GM12878 (cell line): ENCODE results near the gene RAP1GDS1. TPM values are rescaled to one million over a fixed set of nuclear protein-coding genes. Genes with fewer than 3 reads are reported as not detected.

Experiments
- ATAC-seq: fragments of 200-7000 bp; cut with Tn5 transposase; 3 replicates; pipeline ENCODE4 v1.9.1; 2020; ENCODE audit warnings: mild to moderate bottlenecking, moderate library complexity
- BruUV-seq: library from RNA; stranded (reverse); fragments of 400-500 nt; replicated peaks from 2 replicates; lab custom pipeline; 2021; lab: Mats Ljungman, UMichigan
- CTCF ChIA-PET: fragments of 300-600 bp; sonication (Branson Sonifier 250); formaldehyde crosslinking; extraction: SDS; loops from one replicate; lab custom pipeline; 2021; ENCODE audit warnings: inconsistent platforms; lab: Yijun Ruan, JAX
- POLR2A ChIA-PET: fragments of 350-600 bp; formaldehyde crosslinking; extraction: SDS; loops from one replicate; lab custom pipeline; 2021; ENCODE audit warnings: inconsistent platforms; lab: Charles Lee
- RAD21 ChIA-PET: fragments of 300-600 bp; sonication (Branson Sonifier 250); formaldehyde crosslinking; loops from one replicate; lab custom pipeline; 2023; ENCODE audit warnings: antibody characterized with exemption; ENCODE audit not compliant: unreplicated experiment; lab: Charles Lee
- SMC1A ChIA-PET: fragments of 300-600 bp; sonication (Branson Sonifier 250); formaldehyde crosslinking; loops from one replicate; lab custom pipeline; 2023; ENCODE audit not compliant: unreplicated experiment, uncharacterized antibody; lab: Charles Lee
- DNase-seq: peaks from one replicate; pipeline ENCODE4 v3.0.0-alpha.2; 2011; ENCODE audit warnings: low read depth, low spot score
- FAIRE-seq: peaks from 3 replicates; lab custom pipeline; 2011; peaks lifted over from hg19 to GRCh38; lab: Jason Lieb, UNC
- H2AFZ ChIP-seq: 2 replicates; pipeline ENCODE4 v1.6.0; 2011; ENCODE audit warnings: low read depth, low read length, control low read depth; ENCODE audit not compliant: control insufficient read depth
- H3K27ac ChIP-seq: 2 replicates; pipeline ENCODE4 v1.5.1; 2011; ENCODE audit warnings: control low read depth; ENCODE audit not compliant: control insufficient read depth, insufficient read depth
- H3K27me3 ChIP-seq, 2 experiments: replicated peaks in 1 of 2; 2 replicates each; pipeline versions ENCODE4 v1.6.0 to v1.6.1; 2011; ENCODE audit warnings: low read length in 1 of 2; ENCODE audit not compliant: control insufficient read depth in 2 of 2, insufficient read depth in 2 of 2
- H3K36me3 ChIP-seq, 2 experiments: 2 replicates each; pipeline ENCODE4 v1.5.1; 2011; ENCODE audit warnings: low read length in 1 of 2; ENCODE audit not compliant: control insufficient read depth in 2 of 2, insufficient read depth in 2 of 2
- H3K4me1 ChIP-seq: 2 replicates; pipeline ENCODE4 v1.6.1; 2011; ENCODE audit warnings: mild to moderate bottlenecking, low read length, moderate library complexity, mixed read lengths; ENCODE audit not compliant: control insufficient read depth, insufficient read depth
- H3K4me2 ChIP-seq: 2 replicates; pipeline ENCODE4 v1.6.0; 2011; ENCODE audit warnings: control low read depth; ENCODE audit not compliant: control insufficient read depth, insufficient read depth
- H3K4me3 ChIP-seq: fragments of 200-600 bp; sonication (generic); 2 replicates; pipeline ENCODE4 v1.5.1; 2016
- H3K79me2 ChIP-seq: 2 replicates; pipeline ENCODE4 v1.6.0; 2011; ENCODE audit warnings: low read length; ENCODE audit not compliant: control insufficient read depth, insufficient read depth
- H3K9ac ChIP-seq: 2 replicates; pipeline ENCODE4 v1.8.0; 2011; ENCODE audit warnings: low read length, control low read depth, mixed read lengths; ENCODE audit not compliant: control insufficient read depth, insufficient read depth
- H3K9me3 ChIP-seq: replicated peaks from 3 replicates; pipeline ENCODE4 v1.5.1; 2011; ENCODE audit warnings: mild to moderate bottlenecking, low read length; ENCODE audit not compliant: control insufficient read depth, insufficient read depth
- H4K20me1 ChIP-seq: 2 replicates; pipeline ENCODE4 v1.6.0; 2011; ENCODE audit not compliant: control insufficient read depth, insufficient read depth
- CEBPB ChIP-seq, 2 experiments: fragments of 150-350 bp in 1 of 2; IDR thresholded peaks; 2 replicates each; pipeline ENCODE4 v1.6.1; 2012 to 2014; ENCODE audit warnings: low read depth in 2 of 2, low read length in 2 of 2, borderline replicate concordance in 1 of 2, inconsistent platforms in 1 of 2
- CHD2 ChIP-seq: IDR thresholded peaks from 2 replicates; pipeline ENCODE4 v1.6.1; 2011; ENCODE audit warnings: low read depth, low read length, improper control_type of control experiment, borderline replicate concordance
- DPF2 ChIP-seq: fragments of 450-650 bp; IDR thresholded peaks from 2 replicates; pipeline ENCODE4 v1.6.1; 2017; ENCODE audit warnings: mild to moderate bottlenecking
- EGR1 ChIP-seq, 2 experiments: IDR thresholded peaks; 1 replicate in 1 of 2; 2 replicates in 1 of 2; pipeline ENCODE4 v1.6.1; 2011 to 2012; ENCODE audit warnings: low read depth in 2 of 2, low read length in 2 of 2, borderline replicate concordance in 1 of 2, mild to moderate bottlenecking in 1 of 2, moderate library complexity in 1 of 2
- FOS ChIP-seq: IDR thresholded peaks from 3 replicates; pipeline ENCODE4 v1.6.1; 2011; ENCODE audit warnings: borderline replicate concordance; ENCODE audit not compliant: insufficient read length; ENCODE audit errors: extremely low read depth
- FOXM1 ChIP-seq: IDR thresholded peaks from 2 replicates; pipeline ENCODE4 v1.6.1; 2012; ENCODE audit warnings: low read depth, mild to moderate bottlenecking, inconsistent platforms, low read length, moderate library complexity
- HSF1 ChIP-seq: fragments of 150-350 bp; IDR thresholded peaks from 2 replicates; pipeline ENCODE4 v1.6.1; 2014; ENCODE audit warnings: mild to moderate bottlenecking, low read depth, low read length
- KAT2A ChIP-seq: conservative IDR thresholded peaks from 2 replicates; pipeline ENCODE4 v1.6.1; 2011; ENCODE audit warnings: low read depth, low read length; ENCODE audit not compliant: control insufficient read depth
- NFYA ChIP-seq: IDR thresholded peaks from 2 replicates; pipeline ENCODE4 v1.6.1; 2011; ENCODE audit warnings: low read depth, mild to moderate bottlenecking, low read length, improper control_type of control experiment, borderline replicate concordance
- NRF1 ChIP-seq: conservative IDR thresholded peaks from 2 replicates; pipeline ENCODE4 v1.6.1; 2011; ENCODE audit warnings: mild to moderate bottlenecking, low read depth, low read length, improper control_type of control experiment
- RBBP5 ChIP-seq: fragments of 200-600 bp; sonication (generic); conservative IDR thresholded peaks from 2 replicates; pipeline ENCODE4 v1.6.1; 2016
- SKIL ChIP-seq: fragments of 450-650 bp; IDR thresholded peaks from 2 replicates; pipeline ENCODE4 v1.6.1; 2017; ENCODE audit warnings: mild to moderate bottlenecking, low read depth, inconsistent platforms; ENCODE audit not compliant: poor library complexity, severe bottlenecking
- SRF ChIP-seq, 2 experiments: IDR thresholded peaks; 2 replicates each; pipeline ENCODE4 v1.6.1; 2011; ENCODE audit warnings: low read depth in 2 of 2, low read length in 2 of 2, mild to moderate bottlenecking in 1 of 2, moderate library complexity in 1 of 2
- TCF7 ChIP-seq: IDR thresholded peaks from 2 replicates; pipeline ENCODE4 v1.6.1; 2014; ENCODE audit warnings: antibody characterized with exemption, borderline replicate concordance
- ZNF592 ChIP-seq: fragments of 450-650 bp; IDR thresholded peaks from 2 replicates; pipeline ENCODE4 v1.6.1; 2017; ENCODE audit warnings: mild to moderate bottlenecking, moderate library complexity
- WGBS: methylation state at CpG from one replicate; pipeline ENCODE4 v1.1.6; 2016; ENCODE audit warnings: low lambda C conversion rate; ENCODE audit not compliant: insufficient replicate concordance, insufficient coverage; ENCODE audit errors: missing lambda C conversion rate; 5-methylcytosine and 5-hydroxymethylcytosine counted together
- in situ Hi-C: fragments of 300-500 bp; cut with MboI; formaldehyde crosslinking; loops from 9 replicates; pipeline ENCODE4 v1.14.3; 2018; ENCODE audit warnings: mixed read lengths
- intact Hi-C: fragments of 100-400 bp; cut with micrococcal nuclease; formaldehyde crosslinking; loops from one replicate; pipeline ENCODE4 v1.14.2; 2022; ENCODE audit not compliant: unreplicated experiment
- polyA plus RNA-seq, 11 experiments: library from polyadenylated mRNA; depleted of rRNA in 4 of 11; unstranded in 6 of 11; stranded (reverse) in 5 of 11; fragments of >200 nt; fragmentation: Nextera tagmentation in 4 of 11; fragmentation: Illumina TruSeq in 1 of 11; extraction: Ambion mirVana in 4 of 11; extraction: Trizol in 1 of 11; gene quantifications; 1 replicate in 1 of 11; 2 replicates in 10 of 11; pipeline versions ENCODE4 v1.2.1 to v1.2.3, GENCODE V29; 2011 to 2016; ENCODE audit warnings: inconsistent platforms in 2 of 11, missing spikeins in 2 of 11, low read depth in 1 of 11
- total RNA-seq, 4 experiments: library from RNA; depleted of rRNA in 3 of 4; stranded (reverse); fragments of >200 nt in 3 of 4; fragmentation: Illumina TruSeq in 1 of 4; extraction: Trizol in 1 of 4; gene quantifications; 2 replicates each; pipeline versions ENCODE4 v1.2.1 to v1.2.3, GENCODE V29; 2013 to 2021

The RAP1GDS1 gene
- total and polyA plus RNA-seq, 10 of the 15 experiments (the other 5 are each of a cell fraction or from before 2014, with no cell fraction given), result 12.0 to 30.5 (median 20.7) TPM

GRCh38 chr4:98338761-98339438, 77.7 kb downstream of the RAP1GDS1 start (continued):
- no peak for TF ChIP-seq ZNF592

DNA sequence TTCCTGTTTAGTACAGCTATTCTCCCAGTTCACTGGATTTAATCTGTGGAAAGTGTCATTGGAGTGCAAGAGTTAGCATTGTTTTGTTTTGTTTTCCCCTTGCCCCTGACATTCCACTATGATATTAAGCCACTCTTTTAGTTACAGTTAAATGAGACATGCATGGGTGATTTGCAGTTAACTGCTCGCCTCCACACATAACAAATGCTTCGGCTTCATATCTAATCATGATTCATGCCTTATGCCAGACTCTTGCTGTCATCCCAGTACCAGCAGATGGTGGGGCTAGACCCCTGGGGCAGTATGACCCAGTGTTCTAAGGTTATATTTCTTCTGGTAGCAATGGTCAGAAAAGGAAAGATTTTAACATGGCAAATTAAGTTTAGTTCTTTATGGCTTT, 80.1 kb downstream of the RAP1GDS1 start:
- DNase-seq, result no peak
- intact Hi-C loops (no loop called here), in situ Hi-C loops (no loop called here)
- Histone ChIP-seq H3K4me2 (no peak overlapping the region), H2AFZ (no peak overlapping the region), H3K9ac (no peak overlapping the region), H3K27me3 (no peaks in the 10 kb centered on the region), H4K20me1 (no peaks in the 10 kb centered on the region), H3K36me3 (no peaks in the 10 kb centered on the region; a peak in 1 of 4 replicates), H3K4me3 (no peak overlapping the region), H3K79me2 (no peaks in the 10 kb centered on the region), H3K27ac (no peak overlapping the region), H3K9me3 (no peaks in the 10 kb centered on the region), H3K4me1 (no peaks in the 10 kb centered on the region)
- no TSS peak for BruUV-seq
- SMC1A ChIA-PET, result no interaction called here
- ATAC-seq, result no peak
- RAD21 ChIA-PET, result no interaction called here
- POLR2A ChIA-PET, result no interaction called here
- no peak for FAIRE-seq
- CTCF ChIA-PET, result no interaction called here
- WGBS, result 64% methylated on average over 2 of the region's 2 CpGs
- TF ChIP-seq HSF1, result no peak
- TF ChIP-seq FOS, result no peak
- no peak for TF ChIP-seq SRF (IDR thresholded peaks at IDR 0.05; ENCODE audit: low read depth in 2 of 2, low read length in 2 of 2)
- no peak for TF ChIP-seq CEBPB (IDR thresholded peaks at IDR 0.05; ENCODE audit: borderline replicate concordance in 1 of 2, low read depth in 2 of 2, low read length in 2 of 2)
- TF ChIP-seq NRF1, result no peak
- TF ChIP-seq SKIL, result no peak
- TF ChIP-seq KAT2A, result no peak
- TF ChIP-seq CHD2, result no peak
- TF ChIP-seq NFYA, result no peak
- no peak for TF ChIP-seq RBBP5
- no peak for TF ChIP-seq DPF2
- TF ChIP-seq EGR1 (IDR thresholded peaks at IDR 0.05; ENCODE audit: borderline replicate concordance in 1 of 2, low read depth in 2 of 2, low read length in 2 of 2), result no peak
- no peak for TF ChIP-seq TCF7
- TF ChIP-seq FOXM1, result no peak
